Cardiac muscle cell (in vitro differentiated cells and primary cell): Measurements from ENCODE around the gene NSUN6. TPM values are rescaled to one million over a fixed set of nuclear protein-coding genes. Genes with fewer than 3 reads are reported as not detected.

Experiments used
- DNase-seq, 2 donors: peaks; one replicate each; pipeline versions ENCODE4 v3.0.0 to v3.0.0-alpha.2; 2010 to 2017; ENCODE audit warnings: low read depth in 1 of 2, low spot score in 1 of 2
- H3K27ac ChIP-seq: fragments of 200-600 bp; sonication (generic); 2 replicates; pipeline ENCODE4 v1.5.1; 2016
- H3K27me3 ChIP-seq: fragments of 200-600 bp; sonication (generic); 2 replicates; pipeline ENCODE4 v1.6.0; 2016; ENCODE audit warnings: control low read depth
- H3K36me3 ChIP-seq: fragments of 200-600 bp; sonication (generic); 2 replicates; pipeline ENCODE4 v1.5.1; 2016; ENCODE audit warnings: control low read depth
- H3K4me1 ChIP-seq: fragments of 200-600 bp; sonication (generic); 2 replicates; pipeline ENCODE4 v1.8.1; 2017; ENCODE audit warnings: low read depth, mild to moderate bottlenecking, mixed run types
- H3K4me3 ChIP-seq: fragments of 200-600 bp; sonication (generic); 2 replicates; pipeline ENCODE4 v1.5.1; 2016; ENCODE audit warnings: mild to moderate bottlenecking
- H3K9me3 ChIP-seq: fragments of 200-600 bp; sonication (generic); 2 replicates; pipeline ENCODE4 v1.5.1; 2017; ENCODE audit warnings: low read depth, mild to moderate bottlenecking, control low read depth
- CTCF ChIP-seq: IDR thresholded peaks from 2 replicates; pipeline ENCODE4 v1.5.1; 2012; ENCODE audit warnings: low read depth, mild to moderate bottlenecking, low read length
- polyA plus RNA-seq: library from polyadenylated mRNA; unstranded; fragments of >200 nt; fragmentation: Nextera tagmentation; extraction: Ambion mirVana; gene quantifications from 2 replicates; pipeline ENCODE4 v1.2.1, GENCODE V29; 2016
- total RNA-seq: library from RNA; depleted of rRNA; stranded (reverse); fragments of >200 nt; gene quantifications from 2 replicates; pipeline ENCODE4 v1.2.3, GENCODE V29; 2016

NSUN6 gene
- total and polyA plus RNA-seq, 2 experiments from 2014 or later: 11.4 to 15.4 TPM

GRCh38 chr10:18681366-18681765 lies 30.0 kb upstream of the NSUN6 start:
- H3K4me3 ChIP-seq: no peak overlapping the region
- TF ChIP-seq CTCF: no peak
- peak in 1 of 2 donors; percentile 75 for DNase-seq
- H3K27ac ChIP-seq: peak overlapping the region; percentile 66
- H3K9me3 ChIP-seq: no peaks in the 10 kb centered on the region
- peaks cover 5% of the 10 kb centered on the region for H3K36me3 ChIP-seq
- H3K4me1 ChIP-seq: no peaks in the 10 kb centered on the region
- no peaks in the 10 kb centered on the region for H3K27me3 ChIP-seq

GRCh38 chr10:18680754-18681153 lies 29.4 kb upstream of the NSUN6 start:
- TF ChIP-seq CTCF: no peak
- no peak for DNase-seq
- H3K27me3 ChIP-seq: no peaks in the 10 kb centered on the region
- peaks cover 8% of the 10 kb centered on the region for H3K36me3 ChIP-seq
- no peak overlapping the region for H3K4me3 ChIP-seq
- peak overlapping the region; percentile 22 for H3K27ac ChIP-seq
- H3K4me1 ChIP-seq: no peaks in the 10 kb centered on the region
- H3K9me3 ChIP-seq: no peaks in the 10 kb centered on the region

- DNase-seq: no peak
- H3K27me3 ChIP-seq: no peaks in the 10 kb centered on the region
- H3K36me3 ChIP-seq: peaks cover 52% of the 10 kb centered on the region
- H3K4me3 ChIP-seq: no peak overlapping the region
- TF ChIP-seq CTCF: no peak
- no peaks in the 10 kb centered on the region for H3K4me1 ChIP-seq
- no peaks in the 10 kb centered on the region for H3K9me3 ChIP-seq
- peak overlapping the region; percentile 14 for H3K27ac ChIP-seq
These were observed 23.9 kb upstream of the NSUN6 start for GRCh38 chr10:18675086-18675801.

- no peak for TF ChIP-seq CTCF
- no peak for DNase-seq
- Histone ChIP-seq H3K27me3 (no peaks in the 10 kb centered on the region), H3K4me3 (no peak overlapping the region), H3K36me3 (peaks cover 35% of the 10 kb centered on the region), H3K4me1 (peaks cover 4% of the 10 kb centered on the region), H3K27ac (no peak overlapping the region), H3K9me3 (no peaks in the 10 kb centered on the region)
These were observed 16.6 kb upstream of the NSUN6 start for GRCh38 chr10:18668026-18668425.

GRCh38 chr10:18666810-18667209 lies 15.4 kb upstream of the NSUN6 start:
- H3K9me3 ChIP-seq: no peaks in the 10 kb centered on the region
- DNase-seq: peak in 1 of 2 donors; percentile 61
- peaks cover 6% of the 10 kb centered on the region for H3K4me1 ChIP-seq
- no peak for TF ChIP-seq CTCF
- peaks cover 25% of the 10 kb centered on the region for H3K36me3 ChIP-seq
- H3K27ac ChIP-seq: peak overlapping the region; percentile 47
- H3K4me3 ChIP-seq: no peak overlapping the region
- no peaks in the 10 kb centered on the region for H3K27me3 ChIP-seq
